GM15510 (cell line): ENCODE results near the gene CMTM2.

Experiments used
- POLR2A ChIP-seq: IDR thresholded peaks from 3 replicates; pipeline ENCODE4 v1.6.1; 2011; ENCODE audit warnings: borderline replicate concordance; ENCODE audit not compliant: insufficient read length; ENCODE audit errors: extremely low read depth

The CMTM2 gene

DNA sequence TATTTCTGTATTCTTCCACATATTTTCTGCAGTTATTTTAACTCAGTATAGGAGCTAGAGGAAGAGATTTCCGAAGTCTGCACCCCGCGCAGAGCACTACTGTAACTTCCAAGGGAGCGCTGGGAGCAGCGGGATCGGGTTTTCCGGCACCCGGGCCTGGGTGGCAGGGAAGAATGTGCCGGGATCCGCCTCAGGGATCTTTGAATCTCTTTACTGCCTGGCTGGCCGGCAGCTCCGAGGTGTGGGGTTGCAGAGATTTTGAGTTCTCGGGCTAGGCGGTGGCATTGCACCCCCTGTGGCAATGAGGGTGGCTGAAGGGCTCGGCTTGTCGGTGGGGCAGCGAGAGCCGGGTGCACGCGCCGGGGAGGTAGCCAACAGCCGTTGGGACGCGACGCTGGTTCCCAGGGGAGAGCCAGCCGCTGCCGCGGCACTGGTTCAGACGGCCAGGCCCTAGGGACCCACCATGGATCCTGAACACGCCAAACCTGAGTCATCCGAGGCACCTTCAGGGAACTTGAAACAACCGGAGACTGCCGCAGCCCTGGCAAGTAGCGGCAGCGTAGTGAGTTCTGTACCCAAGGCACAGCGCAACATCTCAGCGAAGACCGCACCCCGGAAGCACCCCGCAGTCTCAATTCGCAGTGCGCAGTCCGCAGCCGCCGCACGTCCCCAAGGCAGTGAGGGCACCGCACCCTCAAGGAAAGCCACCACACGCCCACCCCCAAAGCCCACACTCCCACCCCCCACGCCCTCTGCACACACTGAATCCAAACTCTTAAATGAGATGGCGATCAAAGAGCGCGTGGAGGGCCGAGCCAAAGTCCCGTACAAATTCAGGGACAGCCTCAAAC is 13.0 kb upstream of the CMTM2 start, which contains the start of gene CMTM1:
Gene CMTM1 (plus strand): TSS at position 389 of the 851 bp plus-strand sequence. CDS start 75 bp downstream, at position 464.
- TF ChIP-seq POLR2A = no peak

DNA sequence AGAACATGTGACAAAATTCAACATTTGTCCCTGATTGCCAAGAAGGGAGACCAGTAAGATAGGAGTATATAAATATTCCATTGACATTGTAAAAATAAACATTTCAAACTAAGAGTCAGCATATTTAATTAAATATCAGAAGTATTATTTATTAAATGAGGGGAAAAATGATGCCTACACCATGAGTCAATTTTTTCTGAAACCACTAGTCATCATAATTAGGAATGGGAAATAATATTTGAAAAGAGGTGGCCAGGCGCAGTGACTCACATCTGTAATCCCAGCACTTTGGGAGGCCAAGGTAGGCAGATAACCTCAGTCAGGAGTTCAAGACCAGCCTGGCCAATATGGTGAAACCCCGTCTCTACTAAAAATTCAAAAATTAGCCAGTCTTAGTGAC is 10.9 kb upstream of the CMTM2 start:
- TF ChIP-seq POLR2A = no peak

DNA sequence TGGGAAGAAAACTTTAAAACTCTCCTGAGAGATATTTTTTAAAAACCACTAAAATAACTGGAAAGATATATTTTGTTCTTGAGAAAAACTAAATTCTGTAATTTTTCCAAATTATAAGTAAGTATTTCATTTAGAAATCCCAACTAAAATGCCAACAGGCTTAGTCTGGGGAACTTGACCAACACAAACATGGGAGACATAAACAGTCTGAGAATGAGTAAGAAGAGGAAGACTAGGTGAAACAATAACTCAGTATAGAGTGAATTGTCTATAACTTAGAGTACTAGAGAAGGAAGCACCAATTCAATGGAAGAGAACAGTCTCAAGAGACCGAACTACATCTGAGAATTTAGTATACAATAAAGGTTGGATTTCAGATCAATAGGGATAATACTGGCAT is 10.1 kb upstream of the CMTM2 start:
- TF ChIP-seq POLR2A = no peak

DNA sequence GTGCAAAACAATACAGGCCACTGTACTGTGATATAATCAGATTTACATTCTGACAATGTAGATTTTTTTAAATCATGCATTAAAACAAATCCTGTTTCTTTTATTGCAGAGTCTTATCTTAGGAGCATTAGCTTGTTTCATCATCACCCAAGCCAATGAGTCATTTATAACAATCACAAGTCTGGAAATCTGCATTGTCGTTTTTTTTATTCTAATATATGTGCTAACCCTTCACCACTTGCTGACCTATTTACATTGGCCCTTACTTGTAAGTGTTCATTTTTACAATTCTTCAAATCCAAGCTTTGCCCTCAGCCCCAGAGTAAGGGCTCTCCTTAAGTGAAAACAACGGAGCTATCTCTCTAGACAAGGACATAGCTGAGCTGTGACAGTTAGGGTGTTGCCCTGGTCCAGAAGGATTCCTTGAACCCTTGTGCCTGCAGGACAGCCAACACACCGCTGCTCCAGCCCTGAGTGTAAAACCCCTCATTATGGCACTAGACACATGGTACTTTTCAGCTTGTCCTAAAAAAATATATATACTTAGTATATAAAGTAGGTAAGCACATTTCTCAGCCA is 9.3 kb upstream of the CMTM2 start:
- TF ChIP-seq POLR2A = no peak

DNA sequence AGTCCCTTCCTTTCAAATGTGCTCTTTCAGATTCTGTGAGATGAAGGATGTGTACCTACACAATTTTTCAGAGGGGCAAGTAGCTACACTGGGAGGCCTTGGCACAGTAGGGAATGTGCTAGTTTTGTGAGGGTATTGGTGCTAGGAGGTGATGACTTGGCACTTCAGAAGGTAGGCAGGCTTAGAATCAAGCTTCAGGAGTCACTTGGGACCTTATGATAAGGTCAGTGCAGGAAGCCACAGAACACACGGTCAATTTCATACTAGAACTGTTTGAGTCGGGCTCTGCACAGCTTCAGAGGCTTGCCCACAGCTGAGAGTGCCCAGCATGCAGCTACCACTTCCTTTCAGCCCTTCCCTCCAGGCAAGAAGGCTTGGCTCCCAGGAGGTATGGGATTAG is 6.9 kb upstream of the CMTM2 start:
- TF ChIP-seq POLR2A = no peak

DNA sequence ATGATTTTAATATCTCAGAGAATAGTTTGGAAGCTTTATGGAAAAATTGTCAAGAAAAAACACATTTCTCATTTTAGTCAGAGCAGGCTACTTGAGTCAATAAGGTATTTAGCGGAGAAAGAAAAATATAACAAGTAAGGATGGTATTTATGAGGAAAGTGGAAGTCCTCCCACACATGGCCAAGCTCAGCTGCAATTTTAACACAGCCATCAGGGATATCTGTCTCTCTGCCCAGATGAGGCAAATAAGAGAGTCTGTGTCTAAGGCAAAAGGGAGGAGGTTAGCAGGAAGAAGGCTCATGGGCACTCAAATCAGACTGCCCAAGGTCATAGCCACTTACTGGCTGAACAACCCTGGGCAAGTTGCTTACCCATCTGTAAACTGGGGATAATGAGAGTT is 5.2 kb upstream of the CMTM2 start:
- no peak for TF ChIP-seq POLR2A

DNA sequence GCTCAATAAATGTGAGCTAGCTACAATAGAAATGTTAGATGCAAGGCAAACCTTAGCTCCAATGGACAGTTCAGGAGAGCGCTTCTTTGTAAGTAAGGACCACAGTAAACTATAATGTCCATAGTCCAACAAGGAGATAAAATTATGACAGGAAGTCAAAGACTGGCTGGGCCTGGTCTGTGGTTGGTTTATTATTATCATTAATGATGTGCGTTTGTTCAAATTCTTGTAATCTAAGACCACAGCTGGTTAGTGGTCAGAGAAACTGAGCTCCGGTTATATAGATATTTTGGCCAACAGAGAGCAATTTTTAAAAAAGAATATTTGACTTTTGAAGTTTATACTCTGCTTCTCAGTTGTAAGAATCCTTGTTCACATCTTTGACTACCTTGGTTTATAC is 4.7 kb upstream of the CMTM2 start:
- TF ChIP-seq POLR2A = no peak

DNA sequence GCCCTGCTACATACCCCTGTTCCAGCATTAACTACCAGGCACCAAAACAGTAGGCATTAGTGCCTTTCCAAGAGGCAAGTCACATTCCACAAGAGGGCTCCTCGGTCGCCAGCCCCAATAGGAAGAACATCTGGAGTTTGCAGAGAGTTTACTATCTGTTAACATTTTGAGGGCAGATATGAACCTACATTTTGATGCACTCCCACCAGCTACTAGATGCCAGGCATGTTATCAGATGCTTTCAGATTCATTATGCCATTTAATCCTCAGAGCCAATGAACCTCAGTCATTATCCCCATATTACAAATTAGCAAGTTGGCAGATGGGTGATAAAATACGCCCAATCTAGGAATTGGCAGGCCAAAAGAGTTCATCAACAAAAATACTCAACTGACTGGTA is 4.2 kb upstream of the CMTM2 start:
- no peak for TF ChIP-seq POLR2A

DNA sequence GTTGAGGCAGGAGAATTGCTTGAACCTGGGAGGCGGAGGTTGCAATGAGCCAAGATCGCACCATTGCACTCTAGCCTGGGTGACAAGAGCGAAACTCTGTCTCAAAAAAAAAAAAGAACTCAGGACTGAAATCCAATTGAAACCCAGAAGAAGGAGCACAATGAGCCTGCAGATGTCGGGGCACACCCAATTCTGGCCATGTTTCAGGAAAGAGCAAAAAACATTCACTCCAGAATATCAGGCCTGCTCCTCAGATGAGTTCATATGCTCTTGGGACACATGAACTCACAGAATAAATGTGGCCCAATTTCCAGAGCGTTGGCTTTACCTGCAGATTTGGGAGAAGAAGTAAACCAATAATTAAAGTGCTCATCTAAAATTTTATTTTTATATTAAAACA is 3.0 kb upstream of the CMTM2 start:
- no peak for TF ChIP-seq POLR2A

DNA sequence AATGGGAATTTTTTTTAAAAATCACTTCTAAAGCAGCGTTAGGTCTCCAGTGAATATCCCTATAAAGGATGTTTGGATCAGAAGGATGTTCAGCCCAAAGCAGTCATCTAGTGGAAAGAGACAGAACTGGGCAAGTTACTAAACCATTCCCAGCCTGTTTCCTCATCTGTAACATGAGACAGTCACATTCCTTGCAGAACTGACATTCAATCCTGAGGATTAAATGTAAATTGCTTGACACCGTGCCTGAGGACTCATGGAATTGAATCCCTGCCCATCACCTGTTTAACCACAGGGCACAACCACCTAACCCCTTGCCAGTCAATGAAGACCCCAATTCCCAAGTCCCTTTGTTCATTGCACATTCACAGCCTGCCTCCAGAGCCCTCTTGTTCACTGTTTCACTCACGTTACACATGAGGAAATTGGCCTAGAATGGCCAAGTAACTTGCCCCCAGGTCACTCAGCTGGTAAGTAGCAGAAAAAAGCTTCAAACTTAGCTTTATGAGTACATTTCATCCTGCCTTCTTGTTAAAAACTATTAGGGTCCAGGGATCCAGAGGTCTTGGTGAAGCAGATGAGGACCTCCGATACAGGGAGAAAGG is 1.4 kb downstream of the CMTM2 start:
- no peak for TF ChIP-seq POLR2A

DNA sequence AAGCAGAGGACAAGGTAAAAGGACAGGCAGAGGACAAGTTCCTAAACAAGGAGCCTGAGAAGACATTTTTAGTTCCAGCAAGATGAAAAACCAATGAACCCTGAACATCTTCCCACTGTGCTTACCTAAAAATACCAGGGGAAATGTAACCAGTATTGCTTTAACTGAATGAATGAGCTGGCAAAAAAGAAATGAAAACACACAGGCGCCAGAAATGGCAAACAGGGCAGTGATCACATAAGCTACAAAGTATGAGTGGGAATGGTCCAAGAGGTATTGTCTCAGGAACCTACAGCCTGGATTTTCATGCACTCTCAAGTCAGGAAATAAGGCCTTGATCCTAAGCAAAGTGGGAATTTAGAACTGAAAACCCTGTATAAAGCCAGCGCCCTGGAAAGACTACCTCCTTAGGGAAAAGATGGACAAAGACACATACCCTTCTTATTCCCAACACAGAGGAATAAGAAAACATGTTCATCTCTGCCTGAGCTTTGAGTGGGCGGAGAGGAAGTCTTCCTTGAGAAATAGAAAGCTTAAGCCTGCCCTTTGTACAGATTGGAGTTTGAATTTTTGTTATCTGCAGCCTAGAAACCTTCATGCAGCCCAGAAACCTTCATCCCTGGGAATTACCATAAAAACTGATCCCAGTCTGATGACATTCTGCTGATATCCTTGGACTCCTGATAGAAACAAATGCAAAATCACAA is 2.1 kb downstream of the CMTM2 start:
- TF ChIP-seq POLR2A = no peak

DNA sequence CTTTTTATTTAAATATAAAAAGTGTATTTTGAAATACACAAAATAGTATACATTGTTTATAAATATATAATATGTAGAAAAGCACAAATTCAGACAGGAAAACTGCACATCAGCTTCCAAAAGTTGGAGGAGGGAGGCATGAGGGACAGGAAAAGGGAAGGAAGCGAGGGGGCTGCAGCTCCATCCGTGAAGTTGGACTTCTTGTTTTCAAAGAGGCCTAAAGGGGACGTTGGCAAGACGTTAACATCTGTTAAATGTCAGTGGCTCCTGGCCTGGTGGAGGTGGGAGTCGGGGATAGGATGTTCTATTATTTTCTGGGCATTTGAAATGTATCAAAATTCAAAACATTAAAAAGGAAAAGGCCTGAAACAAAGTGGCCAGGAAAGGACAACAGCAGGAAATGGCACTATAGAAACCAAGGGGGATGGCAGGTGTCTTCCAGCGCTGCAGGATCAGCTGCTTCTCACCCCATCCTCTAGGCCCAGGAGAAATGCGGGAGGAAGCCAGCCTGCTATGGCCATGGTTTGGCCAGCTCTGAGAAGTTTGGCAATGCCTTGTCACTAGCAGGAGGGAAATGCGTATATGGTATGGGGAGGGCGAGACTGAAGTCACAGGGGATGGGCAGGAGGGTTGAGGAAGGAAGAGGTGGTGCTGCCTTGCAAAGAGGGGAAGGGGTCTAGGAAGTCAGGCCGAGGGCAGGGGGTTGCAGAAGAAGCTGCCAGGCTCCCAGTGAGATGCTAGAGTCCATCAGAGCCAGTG is 6.4 kb downstream of the CMTM2 start:
- TF ChIP-seq POLR2A = no peak

DNA sequence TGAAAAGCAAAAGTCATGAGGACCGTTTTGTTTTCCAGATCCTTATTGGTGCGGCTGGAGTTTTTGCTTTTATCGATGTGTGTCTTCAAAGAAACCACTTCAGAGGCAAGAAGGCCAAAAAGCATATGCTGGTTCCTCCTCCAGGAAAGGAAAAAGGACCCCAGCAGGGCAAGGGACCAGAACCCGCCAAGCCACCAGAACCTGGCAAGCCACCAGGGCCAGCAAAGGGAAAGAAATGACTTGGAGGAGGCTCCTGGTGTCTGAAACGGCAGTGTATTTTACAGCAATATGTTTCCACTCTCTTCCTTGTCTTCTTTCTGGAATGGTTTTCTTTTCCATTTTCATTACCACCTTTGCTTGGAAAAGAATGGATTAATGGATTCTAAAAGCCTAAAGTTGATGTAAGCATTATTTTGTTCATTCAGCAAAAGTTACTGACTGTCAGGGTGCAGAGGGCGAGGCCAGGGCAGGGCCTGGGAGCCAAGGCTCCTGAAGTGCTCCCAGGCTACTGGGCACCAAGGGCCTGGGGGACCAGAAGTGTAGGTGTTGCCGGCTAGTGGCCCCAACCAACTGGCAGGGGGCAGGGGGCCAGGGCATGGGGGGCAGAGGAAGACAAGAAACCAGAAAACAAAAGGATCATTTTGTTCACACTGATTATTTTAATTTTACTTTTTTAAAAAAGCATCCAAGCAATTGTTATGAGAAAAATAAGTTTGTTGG is 8.8 kb downstream of the CMTM2 start:
- TF ChIP-seq POLR2A = no peak
